NCI-H1436 (cell line): ENCODE measurements around the gene UACA.

Experiments used
- DNase-seq: peaks from one replicate; lab custom pipeline; 2025; lab: John Stamatoyannopoulos, UW

The UACA gene

GRCh38 chr15:70708839-70709238, 54.5 kb downstream of the UACA start:
- no peak for DNase-seq

GRCh38 chr15:70707686-70708300, 55.6 kb downstream of the UACA start:
- DNase-seq: no peak

- no peak for DNase-seq
Measured at GRCh38 chr15:70704731-70705130, 58.6 kb downstream of the UACA start.

GRCh38 chr15:70704166-70704565, 59.2 kb downstream of the UACA start:
- DNase-seq: no peak

GRCh38 chr15:70703096-70703878, 60.1 kb downstream of the UACA start:
- DNase-seq: no peak

- DNase-seq: no peak
Measured at GRCh38 chr15:70702584-70702983, 60.8 kb downstream of the UACA start.

GRCh38 chr15:70701891-70702568, 61.3 kb downstream of the UACA start:
- no peak for DNase-seq

GRCh38 chr15:70701171-70701570, 62.2 kb downstream of the UACA start:
- DNase-seq: no peak

- DNase-seq: no peak
Measured at GRCh38 chr15:70699890-70700289, 63.5 kb downstream of the UACA start.

- DNase-seq: no peak
Measured at GRCh38 chr15:70698836-70699390, 64.4 kb downstream of the UACA start.

GRCh38 chr15:70698426-70698825, 64.9 kb downstream of the UACA start:
- DNase-seq: no peak

GRCh38 chr15:70690491-70691276, 72.7 kb downstream of the UACA start:
- no peak for DNase-seq

- DNase-seq: no peak
Measured at GRCh38 chr15:70690021-70690420, 73.3 kb downstream of the UACA start.

GRCh38 chr15:70687482-70687881, 75.9 kb downstream of the UACA start:
- no peak for DNase-seq

GRCh38 chr15:70680817-70681216, 82.5 kb downstream of the UACA start:
- no peak for DNase-seq

GRCh38 chr15:70679919-70680231, 83.5 kb downstream of the UACA start:
- DNase-seq: no peak

- DNase-seq: no peak
Measured at GRCh38 chr15:70672081-70672480, 91.3 kb downstream of the UACA start.

GRCh38 chr15:70670680-70671079, 92.7 kb downstream of the UACA start:
- DNase-seq: no peak

- no peak for DNase-seq
Measured at GRCh38 chr15:70669966-70670658, 93.2 kb downstream of the UACA start.

GRCh38 chr15:70669006-70669602, 94.3 kb downstream of the UACA start:
- no peak for DNase-seq

- DNase-seq: no peak
Measured at GRCh38 chr15:70665599-70665998, 97.8 kb downstream of the UACA start.
